ENCODE results near the gene ANGPTL7. TPM values are rescaled to one million over a fixed set of nuclear protein-coding genes. Genes with fewer than 3 reads are reported as not detected.

ANGPTL7 gene, protein sequence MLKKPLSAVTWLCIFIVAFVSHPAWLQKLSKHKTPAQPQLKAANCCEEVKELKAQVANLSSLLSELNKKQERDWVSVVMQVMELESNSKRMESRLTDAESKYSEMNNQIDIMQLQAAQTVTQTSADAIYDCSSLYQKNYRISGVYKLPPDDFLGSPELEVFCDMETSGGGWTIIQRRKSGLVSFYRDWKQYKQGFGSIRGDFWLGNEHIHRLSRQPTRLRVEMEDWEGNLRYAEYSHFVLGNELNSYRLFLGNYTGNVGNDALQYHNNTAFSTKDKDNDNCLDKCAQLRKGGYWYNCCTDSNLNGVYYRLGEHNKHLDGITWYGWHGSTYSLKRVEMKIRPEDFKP
- not detected in 2 replicates for total RNA-seq

DNA sequence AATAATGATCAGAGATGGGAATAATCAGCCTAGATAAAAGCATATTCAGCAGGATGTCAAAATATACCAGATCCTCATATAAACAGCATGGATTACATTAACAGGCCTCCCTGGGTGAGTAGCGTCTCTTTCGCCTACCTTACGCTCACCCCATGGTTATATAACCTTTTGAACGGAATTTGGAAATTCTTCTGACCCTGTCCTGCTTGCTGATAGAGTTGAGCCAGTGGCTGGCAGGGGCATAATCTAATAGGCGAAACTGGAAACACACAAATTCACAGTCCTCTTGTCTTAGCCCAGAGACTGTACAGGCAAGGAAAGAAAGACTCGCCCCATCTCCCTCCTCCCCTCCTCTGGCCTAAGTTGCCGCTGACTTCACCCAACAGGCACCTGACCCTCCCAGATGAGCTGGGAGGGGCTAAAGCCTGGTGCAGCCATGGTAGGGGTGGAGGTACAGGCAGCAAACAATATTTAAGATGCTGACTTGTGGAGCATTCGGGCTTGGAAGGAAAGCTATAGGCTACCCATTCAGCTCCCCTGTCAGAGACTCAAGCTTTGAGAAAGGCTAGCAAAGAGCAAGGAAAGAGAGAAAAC lies at the start of gene ANGPTL7:
Gene ANGPTL7 (plus strand): TSS at position 498 of the 594 bp plus-strand sequence. CDS start 225 bp downstream, outside the sequence.
- Histone ChIP-seq H3K4me3 (ENCODE audit: low read depth, low read length) (no peak within 1 kb of the TSS), H3K36me3 (ENCODE audit: control insufficient read depth, insufficient read depth, low read length) (peaks cover 11% of the 10 kb centered on the region), H3K27me3 (ENCODE audit: control insufficient read depth, insufficient read depth, low read length) (no peaks in the 10 kb centered on the region)
- DNase-seq (ENCODE audit: low read depth) (no peak), FAIRE-seq (no peak)
- TF ChIP-seq, protein P1, sequence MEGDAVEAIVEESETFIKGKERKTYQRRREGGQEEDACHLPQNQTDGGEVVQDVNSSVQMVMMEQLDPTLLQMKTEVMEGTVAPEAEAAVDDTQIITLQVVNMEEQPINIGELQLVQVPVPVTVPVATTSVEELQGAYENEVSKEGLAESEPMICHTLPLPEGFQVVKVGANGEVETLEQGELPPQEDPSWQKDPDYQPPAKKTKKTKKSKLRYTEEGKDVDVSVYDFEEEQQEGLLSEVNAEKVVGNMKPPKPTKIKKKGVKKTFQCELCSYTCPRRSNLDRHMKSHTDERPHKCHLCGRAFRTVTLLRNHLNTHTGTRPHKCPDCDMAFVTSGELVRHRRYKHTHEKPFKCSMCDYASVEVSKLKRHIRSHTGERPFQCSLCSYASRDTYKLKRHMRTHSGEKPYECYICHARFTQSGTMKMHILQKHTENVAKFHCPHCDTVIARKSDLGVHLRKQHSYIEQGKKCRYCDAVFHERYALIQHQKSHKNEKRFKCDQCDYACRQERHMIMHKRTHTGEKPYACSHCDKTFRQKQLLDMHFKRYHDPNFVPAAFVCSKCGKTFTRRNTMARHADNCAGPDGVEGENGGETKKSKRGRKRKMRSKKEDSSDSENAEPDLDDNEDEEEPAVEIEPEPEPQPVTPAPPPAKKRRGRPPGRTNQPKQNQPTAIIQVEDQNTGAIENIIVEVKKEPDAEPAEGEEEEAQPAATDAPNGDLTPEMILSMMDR (IDR thresholded peaks at IDR 0.05; ENCODE audit: insufficient read depth, low read length, severe bottlenecking): no peak

DNA sequence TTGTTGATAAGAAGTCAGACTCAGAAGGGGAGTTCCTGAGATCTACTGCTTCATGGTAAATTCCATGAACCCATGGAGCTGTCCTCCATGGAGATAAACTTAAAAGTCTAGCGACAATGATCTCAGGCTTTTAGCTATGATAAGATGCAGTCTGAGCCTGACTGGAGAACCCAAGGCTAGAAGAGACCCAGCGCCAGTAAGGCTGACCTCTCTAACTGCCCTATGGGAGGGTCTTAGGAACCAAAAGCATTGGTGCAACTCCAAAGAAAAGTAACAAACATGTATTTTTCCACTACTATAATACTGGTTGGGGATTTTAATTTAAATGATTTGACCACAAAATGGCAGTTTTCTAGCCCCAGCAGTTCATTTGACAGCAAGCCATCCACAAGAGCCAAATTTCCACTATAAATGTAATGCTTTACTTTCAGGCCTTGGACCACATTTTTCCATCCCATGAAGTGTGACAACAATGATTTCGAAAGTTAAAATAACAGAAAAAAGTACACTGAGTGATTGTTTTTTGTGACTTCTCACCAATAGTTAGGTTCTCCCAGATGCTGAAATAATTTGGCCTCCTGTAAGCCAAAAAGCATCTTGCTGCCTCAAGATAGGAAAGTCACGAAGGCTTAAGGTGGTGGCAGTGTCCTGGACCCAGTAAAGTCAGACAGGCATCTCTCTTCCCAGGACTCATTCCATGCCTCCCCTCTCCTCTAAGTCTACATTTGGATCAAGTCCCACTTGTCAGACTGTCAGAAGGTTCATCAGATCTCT lies 46.4 kb upstream of the ANGPTL7 start:
- no peak for FAIRE-seq
- Histone ChIP-seq H3K27me3 (ENCODE audit: control insufficient read depth, insufficient read depth, low read length) (no peaks in the 10 kb centered on the region), H3K4me3 (ENCODE audit: low read depth, low read length) (no peak overlapping the region), H3K36me3 (ENCODE audit: control insufficient read depth, insufficient read depth, low read length) (peaks cover 5% of the 10 kb centered on the region)
- DNase-seq (ENCODE audit: low read depth): no peak
- TF ChIP-seq, protein P1 (IDR thresholded peaks at IDR 0.05; ENCODE audit: insufficient read depth, low read length, severe bottlenecking): no peak

DNA sequence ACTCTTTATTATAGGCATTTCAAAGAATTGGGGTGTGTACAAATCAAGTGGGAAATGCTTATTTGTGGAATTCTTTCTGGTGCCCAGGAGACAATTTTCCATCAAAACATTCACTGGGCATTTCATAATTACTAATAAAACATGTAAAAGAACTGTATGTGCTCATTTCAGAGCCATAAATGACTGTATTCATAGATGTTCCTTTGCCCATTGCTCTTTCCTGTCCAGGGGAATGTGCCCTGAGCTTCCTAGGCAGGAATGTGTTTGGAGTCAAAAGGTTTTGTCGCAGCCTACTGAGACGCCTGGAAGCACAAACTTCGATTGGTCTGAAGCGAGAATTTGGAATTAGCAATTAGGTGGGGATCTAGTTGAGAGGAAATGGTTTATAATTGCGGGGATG lies 45.8 kb upstream of the ANGPTL7 start:
- no peaks in the 10 kb centered on the region for H3K27me3 ChIP-seq (ENCODE audit: control insufficient read depth, insufficient read depth, low read length)
- TF ChIP-seq, protein P1 (IDR thresholded peaks at IDR 0.05; ENCODE audit: insufficient read depth, low read length, severe bottlenecking): no peak
- H3K36me3 ChIP-seq (ENCODE audit: control insufficient read depth, insufficient read depth, low read length): peaks cover 5% of the 10 kb centered on the region
- FAIRE-seq (no peak), DNase-seq (ENCODE audit: low read depth) (no peak)
- no peak overlapping the region for H3K4me3 ChIP-seq (ENCODE audit: low read depth, low read length)

DNA sequence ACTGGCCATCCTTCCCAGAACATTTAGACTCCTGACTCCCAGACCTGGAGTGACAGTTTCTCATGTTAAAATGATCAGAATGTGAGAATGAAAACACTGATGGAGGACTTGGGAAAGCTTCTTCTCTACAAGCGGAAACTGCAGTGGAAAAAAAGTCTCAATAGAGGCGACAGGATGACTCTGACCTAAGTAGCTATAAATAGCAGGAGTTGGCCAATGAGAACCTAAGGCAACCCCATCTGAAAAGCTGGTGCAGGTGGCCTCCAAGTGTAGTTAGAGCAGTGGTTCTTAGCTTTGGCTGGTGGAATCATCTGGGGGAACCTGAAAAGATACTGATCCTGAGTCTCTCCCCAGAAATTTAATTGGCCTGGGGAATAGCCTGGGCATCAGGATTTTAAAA lies 45.2 kb upstream of the ANGPTL7 start:
- no peak overlapping the region for H3K4me3 ChIP-seq (ENCODE audit: low read depth, low read length)
- DNase-seq (ENCODE audit: low read depth) (no peak), FAIRE-seq (no peak)
- H3K27me3 ChIP-seq (ENCODE audit: control insufficient read depth, insufficient read depth, low read length): no peaks in the 10 kb centered on the region
- TF ChIP-seq, protein P1 (IDR thresholded peaks at IDR 0.05; ENCODE audit: insufficient read depth, low read length, severe bottlenecking): no peak
- H3K36me3 ChIP-seq (ENCODE audit: control insufficient read depth, insufficient read depth, low read length): peaks cover 3% of the 10 kb centered on the region

DNA sequence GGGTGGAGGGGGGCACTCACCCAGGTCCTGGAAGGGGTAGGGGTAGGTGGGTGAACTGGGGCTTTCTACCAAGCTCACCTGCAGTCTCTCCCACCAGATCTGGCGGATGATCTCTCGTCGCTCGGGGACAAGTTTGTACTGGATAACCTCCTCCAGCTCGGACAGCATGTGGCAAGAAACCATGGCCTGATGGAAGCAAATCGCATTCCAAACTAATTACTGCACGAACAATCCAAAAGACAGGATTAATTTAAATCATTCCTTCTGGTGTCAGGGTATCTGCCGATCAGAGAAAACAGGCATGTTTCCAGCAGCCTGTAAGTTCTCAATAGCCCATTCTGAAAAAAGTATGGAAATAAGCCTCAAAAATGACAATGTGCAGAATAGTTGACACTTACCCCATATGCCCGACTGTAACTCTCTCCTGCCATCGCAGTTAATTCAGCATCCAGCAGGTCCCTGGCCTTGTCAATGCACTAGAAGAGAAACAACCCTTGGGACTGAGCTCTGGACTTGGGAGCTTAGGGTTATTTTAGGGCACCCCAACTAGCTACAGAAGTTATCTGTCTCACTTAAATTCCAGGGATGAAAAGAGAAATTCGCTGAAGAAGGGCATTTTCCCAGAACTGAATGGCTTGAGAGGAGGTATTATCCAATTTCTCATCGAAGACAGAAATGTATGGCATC lies 44.4 kb upstream of the ANGPTL7 start:
- FAIRE-seq (no peak), DNase-seq (ENCODE audit: low read depth) (no peak)
- no peaks in the 10 kb centered on the region for H3K27me3 ChIP-seq (ENCODE audit: control insufficient read depth, insufficient read depth, low read length)
- no peak overlapping the region for H3K4me3 ChIP-seq (ENCODE audit: low read depth, low read length)
- H3K36me3 ChIP-seq (ENCODE audit: control insufficient read depth, insufficient read depth, low read length): peaks cover 3% of the 10 kb centered on the region
- TF ChIP-seq, protein P1 (IDR thresholded peaks at IDR 0.05; ENCODE audit: insufficient read depth, low read length, severe bottlenecking): no peak

Data from bronchial epithelial cell (primary cell).